Left lung (tissue), 10 donors: Measurements from ENCODE around the gene LIPN. TPM values are rescaled to one million over a fixed set of nuclear protein-coding genes. Genes with fewer than 3 reads are reported as not detected.

Experiments used
- ATAC-seq: fragments of 200-7000 bp; cut with Tn5 transposase; one replicate; pipeline ENCODE4 v1.9.1; 2020; ENCODE audit warnings: moderate library complexity
- DNase-seq, 4 donors: peaks; one replicate each; pipeline ENCODE4 v3.0.0-alpha.2; 2013 to 2020
- H3K27ac ChIP-seq, 2 donors: fragments of 200-600 bp; sonication (generic) in 1 of 2; one replicate each; pipeline versions ENCODE4 v1.5.0 to v1.8.0; 2020 to 2021
- H3K27me3 ChIP-seq, 2 donors: fragments of 200-600 bp; sonication (generic) in 1 of 2; one replicate each; pipeline versions ENCODE4 v1.5.0 to v1.8.0; 2020 to 2021
- H3K36me3 ChIP-seq, 2 donors: fragments of 200-600 bp; sonication (generic) in 1 of 2; one replicate each; pipeline versions ENCODE4 v1.5.0 to v1.8.0; 2020 to 2021
- H3K4me1 ChIP-seq, 2 donors: fragments of 200-600 bp; one replicate each; pipeline ENCODE4 v1.8.0; 2021
- H3K4me3 ChIP-seq, 2 donors: fragments of 200-600 bp; sonication (generic) in 1 of 2; one replicate each; pipeline versions ENCODE4 v1.5.0 to v1.8.0; 2020 to 2021; ENCODE audit warnings: mild to moderate bottlenecking in 1 of 2
- H3K9me3 ChIP-seq, 2 donors: fragments of 200-600 bp; sonication (generic) in 1 of 2; one replicate each; pipeline versions ENCODE4 v1.5.0 to v1.8.0; 2020 to 2021
- intact Hi-C, 2 donors: fragments of 100-400 bp; cut with DNase I; formaldehyde crosslinking; loops; one replicate each; pipeline versions ENCODE4 v1.11.2 to v1.14.2; 2022
- polyA plus RNA-seq, 6 donors: library from polyadenylated mRNA; unstranded; fragments of 120-200 nt; gene quantifications; one replicate each; pipeline ENCODE4 v1.2.1, GENCODE V29; 2013; ENCODE audit not compliant: insufficient read length in 6 of 6
- total RNA-seq, 2 donors: library from RNA; stranded (reverse); fragmentation: NEBNext Ultra II Directional; extraction: Animal tissue kit (Norgen Biotek cat#: 25700); gene quantifications; one replicate each; pipeline ENCODE4 v1.2.1, GENCODE V29; 2021
- TF ChIP-seq, protein P1 (sequence below), 2 donors: fragments of 200-600 bp; sonication (generic) in 1 of 2; IDR thresholded peaks; one replicate each; pipeline versions ENCODE4 v1.5.0 to v1.8.0; 2021; ENCODE audit warnings: antibody characterized with exemption in 2 of 2
- donor health status: DM: no; HTN: yes; CAD: no.
- donor health status: DM: no; HTN: no; CAD: no.

The LIPN gene
- total and polyA plus RNA-seq, 8 donors = 1.2 TPM; not detected in 7

DNA sequence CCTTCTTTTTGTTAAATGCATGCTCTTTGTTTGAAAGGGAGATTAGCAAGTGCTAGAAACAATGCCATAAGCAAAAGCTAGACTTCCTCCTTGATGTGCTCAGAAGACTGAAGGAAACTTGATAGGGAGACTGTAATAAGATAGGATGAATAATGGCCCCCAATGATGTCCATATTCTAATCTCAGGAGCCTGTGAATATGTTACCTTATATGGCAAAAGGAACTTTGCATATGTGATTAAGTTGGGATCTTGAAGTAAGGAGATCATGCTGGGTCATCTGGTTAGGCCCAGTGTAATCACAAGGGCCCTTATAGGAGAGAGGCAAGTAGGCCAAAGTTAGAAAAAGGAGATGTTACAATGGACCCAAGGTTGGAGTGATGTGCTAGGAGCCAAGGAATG, 29.1 kb downstream of the LIPN start:
- Histone ChIP-seq H3K27me3 (no peaks in the 10 kb centered on the region), H3K4me3 (no peak overlapping the region), H3K27ac (no peak overlapping the region), H3K9me3 (no peaks in the 10 kb centered on the region), H3K4me1 (peaks cover 0 to 22% of the 10 kb centered on the region in 2 donors), H3K36me3 (no peaks in the 10 kb centered on the region)
- intact Hi-C loops = no loop called here
- TF ChIP-seq, protein P1, sequence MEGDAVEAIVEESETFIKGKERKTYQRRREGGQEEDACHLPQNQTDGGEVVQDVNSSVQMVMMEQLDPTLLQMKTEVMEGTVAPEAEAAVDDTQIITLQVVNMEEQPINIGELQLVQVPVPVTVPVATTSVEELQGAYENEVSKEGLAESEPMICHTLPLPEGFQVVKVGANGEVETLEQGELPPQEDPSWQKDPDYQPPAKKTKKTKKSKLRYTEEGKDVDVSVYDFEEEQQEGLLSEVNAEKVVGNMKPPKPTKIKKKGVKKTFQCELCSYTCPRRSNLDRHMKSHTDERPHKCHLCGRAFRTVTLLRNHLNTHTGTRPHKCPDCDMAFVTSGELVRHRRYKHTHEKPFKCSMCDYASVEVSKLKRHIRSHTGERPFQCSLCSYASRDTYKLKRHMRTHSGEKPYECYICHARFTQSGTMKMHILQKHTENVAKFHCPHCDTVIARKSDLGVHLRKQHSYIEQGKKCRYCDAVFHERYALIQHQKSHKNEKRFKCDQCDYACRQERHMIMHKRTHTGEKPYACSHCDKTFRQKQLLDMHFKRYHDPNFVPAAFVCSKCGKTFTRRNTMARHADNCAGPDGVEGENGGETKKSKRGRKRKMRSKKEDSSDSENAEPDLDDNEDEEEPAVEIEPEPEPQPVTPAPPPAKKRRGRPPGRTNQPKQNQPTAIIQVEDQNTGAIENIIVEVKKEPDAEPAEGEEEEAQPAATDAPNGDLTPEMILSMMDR (IDR thresholded peaks at IDR 0.05) = no peak
- ATAC-seq (no peak), DNase-seq (no peak)

DNA sequence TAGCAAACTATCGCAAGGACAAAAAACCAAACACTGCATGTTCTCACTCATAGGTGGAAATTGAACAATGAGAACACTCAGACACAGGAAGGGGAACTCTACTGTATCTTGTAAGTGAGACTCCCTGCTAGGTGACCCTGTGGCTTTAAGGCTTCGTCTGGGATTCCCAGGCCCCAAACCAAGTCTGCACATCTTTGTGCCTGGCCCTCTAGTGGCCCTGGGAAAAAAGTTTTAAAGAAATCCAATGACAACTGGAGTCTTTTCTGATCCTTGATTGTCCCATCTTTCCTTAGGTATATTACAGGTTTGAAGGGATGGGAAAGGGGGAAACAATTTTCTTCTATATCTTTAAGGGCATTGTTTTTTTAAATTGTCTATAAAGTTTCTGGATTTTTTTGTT, 32.1 kb downstream of the LIPN start:
- TF ChIP-seq, protein P1 (IDR thresholded peaks at IDR 0.05) = peak in 1 of 2 donors; percentile 33
- Histone ChIP-seq H3K4me3 (no peak overlapping the region), H3K9me3 (no peaks in the 10 kb centered on the region), H3K36me3 (no peaks in the 10 kb centered on the region), H3K27ac (no peak overlapping the region), H3K27me3 (no peaks in the 10 kb centered on the region), H3K4me1 (peaks cover 0 to 23% of the 10 kb centered on the region in 2 donors)
- DNase-seq (peak in 1 of 4 donors; percentile 13), ATAC-seq (peak; percentile 63)
- intact Hi-C loops = no loop called here

DNA sequence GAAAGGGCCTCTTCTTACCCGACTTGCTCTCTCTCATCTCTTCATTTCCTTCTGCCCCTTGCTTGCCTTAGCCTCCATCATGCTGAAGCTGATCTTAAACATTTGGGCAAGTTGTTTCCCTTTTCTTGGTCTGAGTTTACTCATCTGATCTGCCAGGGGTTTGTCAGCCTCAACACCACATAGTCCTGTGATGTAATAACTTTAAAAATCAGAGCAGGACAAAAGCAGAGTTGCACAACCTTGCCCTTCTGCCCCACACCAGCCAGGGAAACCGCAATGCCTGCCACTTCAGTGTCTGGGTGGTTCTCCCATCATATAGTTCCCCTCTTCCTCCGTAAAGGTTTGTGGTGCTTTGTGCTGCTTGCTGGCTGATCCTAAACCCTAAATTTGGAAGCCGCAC, 32.8 kb downstream of the LIPN start:
- H3K4me1 ChIP-seq = peaks cover 0 to 23% of the 10 kb centered on the region in 2 donors
- DNase-seq (peak in 3 of 4 donors; percentile 18 to 82 (median 78)), ATAC-seq (peak; percentile 85)
- H3K9me3 ChIP-seq = no peaks in the 10 kb centered on the region
- no peaks in the 10 kb centered on the region for H3K36me3 ChIP-seq
- H3K27me3 ChIP-seq = no peaks in the 10 kb centered on the region
- TF ChIP-seq, protein P1 (IDR thresholded peaks at IDR 0.05) = no peak
- intact Hi-C loops = no loop called here
- peak overlapping the region in 1 of 2 donors; percentile 46 for H3K27ac ChIP-seq
- no peak overlapping the region for H3K4me3 ChIP-seq

DNA sequence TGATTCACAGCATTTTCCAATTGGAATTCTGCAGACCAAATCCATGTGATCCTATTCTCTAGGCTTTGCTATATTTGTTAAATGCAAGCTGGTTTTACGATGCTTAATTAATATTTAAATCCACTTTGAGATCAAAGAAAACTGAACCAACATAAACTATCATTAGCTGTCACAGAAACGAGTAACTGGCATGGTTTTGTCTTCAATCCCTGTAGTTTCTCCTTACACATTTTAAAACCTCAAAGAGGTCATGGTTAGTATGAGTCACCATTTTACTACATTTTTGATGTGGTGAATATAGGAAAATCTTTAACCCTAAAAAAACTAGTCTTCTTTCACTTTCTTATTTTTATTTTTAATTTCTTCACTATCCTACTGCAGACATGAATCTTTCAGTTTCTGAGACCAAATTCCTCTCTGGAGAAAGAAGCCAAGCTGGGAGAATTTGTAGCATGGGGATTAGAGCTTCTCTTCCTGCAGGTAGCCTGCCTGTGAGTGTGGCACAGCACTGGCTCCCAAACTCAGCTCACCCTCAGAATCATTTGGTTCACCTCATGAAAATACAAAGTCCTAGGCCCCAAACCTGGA, 34.0 kb downstream of the LIPN start:
- Histone ChIP-seq H3K27me3 (peaks cover 0 to 5% of the 10 kb centered on the region in 2 donors), H3K4me3 (no peak overlapping the region), H3K36me3 (no peaks in the 10 kb centered on the region), H3K4me1 (peaks cover 0 to 23% of the 10 kb centered on the region in 2 donors), H3K27ac (no peak overlapping the region), H3K9me3 (no peaks in the 10 kb centered on the region)
- TF ChIP-seq, protein P1 (IDR thresholded peaks at IDR 0.05) = no peak
- DNase-seq (no peak), ATAC-seq (no peak)
- intact Hi-C loops = no loop called here

DNA sequence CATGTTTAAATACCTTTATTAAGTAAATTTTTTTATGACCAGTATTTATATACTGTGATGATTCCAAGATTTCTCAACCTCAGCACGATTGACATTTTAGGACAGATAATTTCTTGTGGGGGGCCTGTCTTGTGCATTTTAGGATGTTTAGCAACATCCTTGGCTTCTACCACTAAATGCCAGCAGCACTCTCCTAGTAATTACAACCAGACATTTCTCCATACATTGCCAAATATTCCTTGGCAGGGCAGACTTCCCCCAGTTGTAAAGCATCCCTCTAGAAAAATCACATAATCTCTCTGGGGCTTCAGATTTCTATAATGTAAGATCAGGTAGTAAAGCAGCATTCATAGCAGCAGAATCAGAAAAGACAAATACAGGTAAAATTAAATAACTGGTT, 34.9 kb downstream of the LIPN start:
- intact Hi-C loops = no loop called here
- no peaks in the 10 kb centered on the region for H3K36me3 ChIP-seq
- H3K4me3 ChIP-seq = no peak overlapping the region
- peaks cover 0 to 23% of the 10 kb centered on the region in 2 donors for H3K4me1 ChIP-seq
- TF ChIP-seq, protein P1 (IDR thresholded peaks at IDR 0.05) = no peak
- H3K27ac ChIP-seq = no peak overlapping the region
- no peaks in the 10 kb centered on the region for H3K9me3 ChIP-seq
- ATAC-seq (no peak), DNase-seq (peak in 1 of 4 donors; percentile 4)
- peaks cover 0 to 5% of the 10 kb centered on the region in 2 donors for H3K27me3 ChIP-seq
